IMR-90 (cell line): ENCODE results near the gene HSPH1. TPM values are rescaled to one million over a fixed set of nuclear protein-coding genes. Genes with fewer than 3 reads are reported as not detected.

Source experiments
- ATAC-seq: fragments of 200-7000 bp; cut with Tn5 transposase; 2 replicates; pipeline ENCODE4 v1.9.1; 2020; ENCODE audit warnings: low read depth, mild to moderate bottlenecking, moderate library complexity
- BruUV-seq: library from RNA; stranded (reverse); fragments of 400-500 nt; replicated peaks from 2 replicates; lab custom pipeline; 2021; lab: Mats Ljungman, UMichigan
- CTCF ChIA-PET: fragments of 300-600 bp; formaldehyde crosslinking; extraction: SDS; loops from one replicate; lab custom pipeline; 2021; ENCODE audit warnings: antibody characterized with exemption; lab: Yijun Ruan, JAX
- POLR2A ChIA-PET: fragments of 300-600 bp; sonication (Branson Sonifier 250); formaldehyde crosslinking; loops from one replicate; lab custom pipeline; 2022; ENCODE audit warnings: antibody characterized with exemption; ENCODE audit not compliant: unreplicated experiment; lab: Charles Lee
- DNase-seq: peaks from one replicate; pipeline ENCODE4 v3.0.0; 2013
- H2AFZ ChIP-seq: replicated peaks from 2 replicates; pipeline ENCODE3; 2013; ENCODE audit warnings: low read length, mild to moderate bottlenecking; ENCODE audit not compliant: poor library complexity
- H2AK5ac ChIP-seq: 2 replicates; pipeline ENCODE4 v1.6.1; 2013; ENCODE audit warnings: low read depth, low read length, inconsistent platforms
- H2AK9ac ChIP-seq: replicated peaks from 2 replicates; pipeline ENCODE3; 2013; ENCODE audit warnings: mild to moderate bottlenecking, low read depth, low read length, moderate library complexity; ENCODE audit not compliant: poor library complexity
- H2BK120ac ChIP-seq: 2 replicates; pipeline ENCODE4 v1.6.1; 2013; ENCODE audit warnings: low read depth, low read length, inconsistent platforms
- H2BK15ac ChIP-seq: 3 replicates; pipeline ENCODE4 v1.6.1; 2013; ENCODE audit warnings: low read depth, low read length, inconsistent platforms
- H2BK20ac ChIP-seq: 2 replicates; pipeline ENCODE4 v1.6.1; 2013; ENCODE audit warnings: low read depth, mild to moderate bottlenecking, inconsistent platforms, low read length, moderate library complexity
- H2BK5ac ChIP-seq: 2 replicates; pipeline ENCODE4 v1.6.1; 2013; ENCODE audit warnings: mild to moderate bottlenecking, low read depth, low read length, inconsistent platforms; ENCODE audit not compliant: poor library complexity, severe bottlenecking
- H3K14ac ChIP-seq: replicated peaks from 2 replicates; pipeline ENCODE4 v1.6.1; 2013; ENCODE audit warnings: low read depth, low read length, inconsistent platforms
- H3K18ac ChIP-seq: 2 replicates; pipeline ENCODE4 v1.6.1; 2013; ENCODE audit warnings: low read depth, low read length, control low read depth
- H3K23ac ChIP-seq: 2 replicates; pipeline ENCODE4 v1.6.1; 2013; ENCODE audit warnings: low read depth, low read length, inconsistent platforms
- H3K27ac ChIP-seq: 2 replicates; pipeline ENCODE4 v1.5.1; 2013; ENCODE audit warnings: mild to moderate bottlenecking, control low read depth, low read length; ENCODE audit not compliant: insufficient read depth
- H3K27me3 ChIP-seq: 2 replicates; pipeline ENCODE4 v1.6.1; 2013; ENCODE audit warnings: low read length; ENCODE audit not compliant: control insufficient read depth, insufficient read depth
- H3K36me3 ChIP-seq: 2 replicates; pipeline ENCODE4 v1.6.1; 2013; ENCODE audit warnings: low read length, mixed read lengths; ENCODE audit not compliant: control insufficient read depth, insufficient read depth
- H3K4ac ChIP-seq: 2 replicates; pipeline ENCODE4 v1.6.1; 2013; ENCODE audit warnings: low read depth, low read length, inconsistent platforms
- H3K4me1 ChIP-seq: 2 replicates; pipeline ENCODE4 v1.6.1; 2013; ENCODE audit warnings: low read length, mixed read lengths; ENCODE audit not compliant: control insufficient read depth, insufficient read depth
- H3K4me2 ChIP-seq: 2 replicates; pipeline ENCODE4 v1.6.1; 2013; ENCODE audit warnings: low read depth, mild to moderate bottlenecking, control low read depth, low read length, moderate library complexity
- H3K4me3 ChIP-seq: 2 replicates; pipeline ENCODE4 v1.5.1; 2013; ENCODE audit warnings: low read depth, mild to moderate bottlenecking, control low read depth, low read length, moderate library complexity; ENCODE audit not compliant: insufficient read depth
- H3K56ac ChIP-seq: 2 replicates; pipeline ENCODE4 v1.6.1; 2013; ENCODE audit warnings: low read length, inconsistent platforms; ENCODE audit not compliant: insufficient read depth; ENCODE audit errors: extremely low read depth
- H3K79me1 ChIP-seq, 2 experiments: 2 replicates each; pipeline ENCODE4 v1.6.1; 2013; ENCODE audit warnings: low read length in 2 of 2, inconsistent platforms in 1 of 2, low read depth in 1 of 2
- H3K9ac ChIP-seq: 2 replicates; pipeline ENCODE4 v1.6.1; 2013; ENCODE audit warnings: low read depth, low read length, control low read depth
- H3K9me1 ChIP-seq: 2 replicates; pipeline ENCODE4 v1.6.1; 2013; ENCODE audit warnings: low read length, inconsistent platforms; ENCODE audit not compliant: insufficient read depth
- H3K9me3 ChIP-seq: 2 replicates; pipeline ENCODE4 v1.6.1; 2013; ENCODE audit warnings: low read length; ENCODE audit not compliant: control insufficient read depth, insufficient read depth
- H4K20me1 ChIP-seq: 2 replicates; pipeline ENCODE4 v1.6.1; 2013; ENCODE audit warnings: low read length, inconsistent platforms; ENCODE audit not compliant: insufficient read depth
- H4K5ac ChIP-seq: 2 replicates; pipeline ENCODE4 v1.6.1; 2013; ENCODE audit warnings: mild to moderate bottlenecking, low read depth, low read length, control low read depth
- H4K8ac ChIP-seq, 2 experiments: 2 replicates each; pipeline ENCODE4 v1.6.1; 2013; ENCODE audit warnings: low read depth in 2 of 2, low read length in 2 of 2, control low read depth in 1 of 2, inconsistent platforms in 1 of 2
- H4K91ac ChIP-seq: 2 replicates; pipeline ENCODE4 v1.6.1; 2013; ENCODE audit warnings: low read depth, low read length, inconsistent platforms; ENCODE audit not compliant: insufficient read depth
- BHLHE40 ChIP-seq: fragments of 150-350 bp; IDR thresholded peaks from 2 replicates; pipeline ENCODE4 v1.6.1; 2016; ENCODE audit warnings: mild to moderate bottlenecking, low read depth, low read length
- CEBPB ChIP-seq: IDR thresholded peaks from 2 replicates; pipeline ENCODE4 v1.6.1; 2012; ENCODE audit warnings: low read depth, low read length, improper control_type of control experiment
- CHD1 ChIP-seq: IDR thresholded peaks from 2 replicates; pipeline ENCODE4 v1.6.1; 2012; ENCODE audit warnings: low read depth, low read length, improper control_type of control experiment
- CTCF ChIP-seq: conservative IDR thresholded peaks from 2 replicates; pipeline ENCODE4 v1.5.1; 2012; ENCODE audit warnings: mild to moderate bottlenecking, low read depth, low read length, improper control_type of control experiment
- FOS ChIP-seq: fragments of 150-350 bp; IDR thresholded peaks from 2 replicates; pipeline ENCODE4 v1.6.1; 2016; ENCODE audit warnings: low read depth, low read length
- MAFK ChIP-seq: IDR thresholded peaks from 2 replicates; pipeline ENCODE4 v1.6.1; 2012; ENCODE audit warnings: low read depth, low read length, improper control_type of control experiment
- MAZ ChIP-seq: IDR thresholded peaks from 2 replicates; pipeline ENCODE4 v1.6.1; 2012; ENCODE audit warnings: low read depth, mild to moderate bottlenecking, low read length, improper control_type of control experiment, moderate library complexity, borderline replicate concordance
- MXI1 ChIP-seq: IDR thresholded peaks from 2 replicates; pipeline ENCODE4 v1.6.1; 2012; ENCODE audit warnings: low read depth, mild to moderate bottlenecking, low read length, moderate library complexity, borderline replicate concordance
- NFE2L2 ChIP-seq: fragments of 150-350 bp; IDR thresholded peaks from 2 replicates; pipeline ENCODE4 v1.6.1; 2016; ENCODE audit warnings: low read depth, mild to moderate bottlenecking, low read length
- POLR2A ChIP-seq: IDR thresholded peaks from 2 replicates; pipeline ENCODE4 v1.6.1; 2012; ENCODE audit warnings: mild to moderate bottlenecking, low read depth, low read length
- RAD21 ChIP-seq: IDR thresholded peaks from 2 replicates; pipeline ENCODE4 v1.6.1; 2012; ENCODE audit warnings: low read length, improper control_type of control experiment
- RCOR1 ChIP-seq: IDR thresholded peaks from 2 replicates; pipeline ENCODE4 v1.6.1; 2012; ENCODE audit warnings: mild to moderate bottlenecking, low read length, improper control_type of control experiment; ENCODE audit not compliant: insufficient replicate concordance
- RFX5 ChIP-seq: IDR thresholded peaks from 2 replicates; pipeline ENCODE4 v1.8.0; 2012; ENCODE audit warnings: low read depth, mild to moderate bottlenecking, low read length, moderate library complexity
- SMC3 ChIP-seq: fragments of 150-350 bp; IDR thresholded peaks from 2 replicates; pipeline ENCODE4 v1.6.1; 2016; ENCODE audit warnings: low read depth, mild to moderate bottlenecking, antibody characterized with exemption, low read length, moderate library complexity
- USF2 ChIP-seq: fragments of 150-350 bp; IDR thresholded peaks from 2 replicates; pipeline ENCODE4 v1.6.1; 2017; ENCODE audit warnings: mild to moderate bottlenecking, antibody characterized with exemption, low read length, low read depth
- WGBS, 2 experiments: methylation state at CpG; one replicate each; pipeline versions ENCODE4 v1.1.5 to v1.1.7; 2013; ENCODE audit warnings: missing lambda C conversion rate in 2 of 2; ENCODE audit not compliant: insufficient read length in 1 of 2; ENCODE audit errors: extremely low coverage in 2 of 2; 5-methylcytosine and 5-hydroxymethylcytosine counted together
- dilution Hi-C: fragments of 300-500 bp; cut with HindIII; formaldehyde crosslinking; loops from one replicate; pipeline ENCODE4 v1.14.3; 2018; ENCODE audit warnings: low sequenced_read_pairs; ENCODE audit not compliant: unreplicated experiment
- in situ Hi-C: fragments of 300-500 bp; cut with MboI; formaldehyde crosslinking; loops from 3 replicates; pipeline ENCODE4 v1.14.3; 2019; ENCODE audit warnings: low sequenced_read_pairs, inconsistent platforms, mixed read lengths
- intact Hi-C: fragments of 100-400 bp; cut with micrococcal nuclease; formaldehyde crosslinking; loops from 2 replicates; pipeline ENCODE4 v1.10.0; 2022
- polyA plus RNA-seq, 3 experiments: library from polyadenylated mRNA; depleted of rRNA; stranded (reverse); fragments of >200 nt; gene quantifications; 2 replicates each; pipeline ENCODE4 v1.2.3, GENCODE V29; 2012; ENCODE audit warnings: low replicate concordance in 1 of 3
- total RNA-seq: library from RNA; depleted of rRNA; stranded (reverse); fragments of >200 nt; gene quantifications from 2 replicates; pipeline ENCODE4 v1.2.3, GENCODE V29; 2012
- TF ChIP-seq, protein P1 (sequence below): fragments of 150-350 bp; IDR thresholded peaks from 2 replicates; pipeline ENCODE4 v1.6.1; 2016; ENCODE audit warnings: low read depth, mild to moderate bottlenecking, low read length, moderate library complexity, borderline replicate concordance

The HSPH1 gene
- total and polyA plus RNA-seq, 2 of the 4 experiments (the other 2 are of a cell fraction) = 36.8 to 40.3 TPM

DNA sequence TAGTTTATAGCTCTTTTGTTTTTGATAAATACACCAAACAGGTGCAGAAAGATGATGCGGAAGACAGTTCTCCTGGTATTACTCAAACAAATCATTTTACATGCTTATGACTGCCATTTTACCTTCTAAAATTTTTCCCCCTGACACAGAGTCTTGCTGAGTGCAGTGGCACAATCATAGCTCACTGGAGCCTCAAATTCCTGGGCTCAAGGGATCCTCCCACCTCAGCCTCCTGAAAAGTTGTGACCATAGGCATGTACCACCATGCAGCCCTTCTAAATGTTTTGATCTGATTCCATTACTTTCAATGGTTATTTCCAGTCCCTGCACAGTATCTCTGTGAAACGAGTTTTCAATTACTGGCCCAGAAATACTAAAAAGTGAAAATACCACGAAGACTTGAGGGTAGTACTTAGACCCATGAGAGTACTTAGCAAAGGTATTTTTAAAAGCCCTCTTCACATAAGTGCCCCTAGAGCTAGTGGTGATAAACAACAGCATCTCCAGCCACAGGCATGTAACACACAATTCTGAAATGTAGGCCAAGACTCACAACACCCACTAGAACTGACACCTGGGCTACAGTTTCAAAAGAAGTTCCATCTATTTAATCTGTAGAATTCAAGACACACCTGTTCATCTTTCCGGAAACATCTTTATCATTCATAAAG is 11.3 kb downstream of the HSPH1 start:
- H3K79me1 ChIP-seq = peaks cover 14 to 46% of the 10 kb centered on the region in 2 experiments
- no TSS peak for BruUV-seq
- no peak overlapping the region for H2AFZ ChIP-seq
- no peak overlapping the region for H3K27ac ChIP-seq
- H4K20me1 ChIP-seq = no peaks in the 10 kb centered on the region
- no peak overlapping the region for H3K18ac ChIP-seq
- no peak overlapping the region for H4K91ac ChIP-seq
- dilution Hi-C loops (no loop called here), intact Hi-C loops (no loop called here), in situ Hi-C loops (no loop called here)
- no peak overlapping the region for H4K5ac ChIP-seq
- no peak overlapping the region for H3K14ac ChIP-seq
- no peak overlapping the region for H2BK15ac ChIP-seq
- POLR2A ChIA-PET = no interaction called here
- DNase-seq (no peak), ATAC-seq (no peak)
- H3K4me1 ChIP-seq = no peaks in the 10 kb centered on the region; the same call in 1 of the 2 replicates
- no peak overlapping the region for H2BK5ac ChIP-seq
- H3K9me1 ChIP-seq = no peaks in the 10 kb centered on the region
- H4K8ac ChIP-seq = no peak overlapping the region
- H3K9ac ChIP-seq = no peak overlapping the region
- no peak overlapping the region for H3K4ac ChIP-seq
- no peak overlapping the region for H3K4me2 ChIP-seq
- H3K4me3 ChIP-seq = no peak overlapping the region
- CTCF ChIA-PET = interaction anchor here (0.6 kb wide), 1 partner anchor 688 kb away, joined by 5 read pairs; no protein-coding TSS in a partner anchor
- peaks cover 35% of the 10 kb centered on the region for H3K36me3 ChIP-seq
- no peak overlapping the region for H3K23ac ChIP-seq
- TF ChIP-seq FOS = no peak
- no peak for TF ChIP-seq CEBPB
- TF ChIP-seq, protein P1, sequence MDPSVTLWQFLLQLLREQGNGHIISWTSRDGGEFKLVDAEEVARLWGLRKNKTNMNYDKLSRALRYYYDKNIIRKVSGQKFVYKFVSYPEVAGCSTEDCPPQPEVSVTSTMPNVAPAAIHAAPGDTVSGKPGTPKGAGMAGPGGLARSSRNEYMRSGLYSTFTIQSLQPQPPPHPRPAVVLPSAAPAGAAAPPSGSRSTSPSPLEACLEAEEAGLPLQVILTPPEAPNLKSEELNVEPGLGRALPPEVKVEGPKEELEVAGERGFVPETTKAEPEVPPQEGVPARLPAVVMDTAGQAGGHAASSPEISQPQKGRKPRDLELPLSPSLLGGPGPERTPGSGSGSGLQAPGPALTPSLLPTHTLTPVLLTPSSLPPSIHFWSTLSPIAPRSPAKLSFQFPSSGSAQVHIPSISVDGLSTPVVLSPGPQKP = no peak
- no peak for TF ChIP-seq RCOR1
- TF ChIP-seq MXI1 = no peak
- no peak for TF ChIP-seq POLR2A
- TF ChIP-seq RFX5 = no peak
- no peak for TF ChIP-seq MAFK
- TF ChIP-seq CHD1 = no peak
- no peak for TF ChIP-seq SMC3
- TF ChIP-seq NFE2L2 = no peak
- TF ChIP-seq USF2 = no peak
- no peak for TF ChIP-seq BHLHE40
- TF ChIP-seq RAD21 = no peak
- no peak for TF ChIP-seq MAZ
- no peak for TF ChIP-seq CTCF
- H2AK5ac ChIP-seq = no peak overlapping the region
- no peak overlapping the region for H2BK20ac ChIP-seq
- H3K9me3 ChIP-seq = no peaks in the 10 kb centered on the region
- H2BK120ac ChIP-seq = no peak overlapping the region
- H2AK9ac ChIP-seq = no peak overlapping the region
- H3K27me3 ChIP-seq = no peaks in the 10 kb centered on the region
- WGBS, 2 experiments = 100% methylated on average over 1 of the region's 4 CpGs; no CpG with 5 or more reads in 1 of the 2 experiments
- no peak overlapping the region for H3K56ac ChIP-seq
